GM20431 (cell line): ENCODE data around the gene MTFMT.

Experiments used
- in situ Hi-C: fragments of 300-500 bp; cut with MseI, MboI; formaldehyde crosslinking; loops from one replicate; pipeline ENCODE4 v1.15.0; 2020; ENCODE audit warnings: low sequenced_read_pairs; ENCODE audit not compliant: unreplicated experiment

MTFMT gene

GRCh38 chr15:64997745-64998375, 31.6 kb downstream of the MTFMT start:
- in situ Hi-C loops = no loop called here

GRCh38 chr15:64997066-64997465, 32.4 kb downstream of the MTFMT start:
- in situ Hi-C loops = no loop called here

- in situ Hi-C loops = no loop called here
Observed at GRCh38 chr15:64993290-64993689, 36.1 kb downstream of the MTFMT start.

GRCh38 chr15:64991536-64992135, 37.8 kb downstream of the MTFMT start:
- in situ Hi-C loops = no loop called here

GRCh38 chr15:64990168-64990470, 39.3 kb downstream of the MTFMT start:
- in situ Hi-C loops = no loop called here

GRCh38 chr15:64989416-64990167, 39.8 kb downstream of the MTFMT start, which contains the start of gene SPG21:
TSS of gene SPG21 (minus strand) at chr15:64989914. CDS start at chr15:64983569, 6,345 bp downstream.
- in situ Hi-C loops = no loop called here

- in situ Hi-C loops = no loop called here
Observed at GRCh38 chr15:64987136-64987535, 42.3 kb downstream of the MTFMT start.

- in situ Hi-C loops = no loop called here
Observed at GRCh38 chr15:64985366-64986033, 43.9 kb downstream of the MTFMT start.

- in situ Hi-C loops = no loop called here
Observed at GRCh38 chr15:64982472-64982871, 47.0 kb downstream of the MTFMT start.

- in situ Hi-C loops = no loop called here
Observed at GRCh38 chr15:64981812-64982431, 47.5 kb downstream of the MTFMT start.

GRCh38 chr15:64979252-64979710, 50.2 kb downstream of the MTFMT start:
- in situ Hi-C loops = no loop called here

- in situ Hi-C loops = no loop called here
Observed at GRCh38 chr15:64975390-64975789, 54.0 kb downstream of the MTFMT start.

- in situ Hi-C loops = no loop called here
Observed at GRCh38 chr15:64970698-64971097, 58.7 kb downstream of the MTFMT start.

- in situ Hi-C loops = no loop called here
Observed at GRCh38 chr15:64969401-64969800, 60.0 kb downstream of the MTFMT start.

- in situ Hi-C loops = no loop called here
Observed at GRCh38 chr15:64961013-64961412, 68.4 kb downstream of the MTFMT start.

- in situ Hi-C loops = no loop called here
Observed at GRCh38 chr15:64960153-64960552, 69.3 kb downstream of the MTFMT start.

- in situ Hi-C loops = no loop called here
Observed at GRCh38 chr15:64959128-64959527, 70.3 kb downstream of the MTFMT start.

- in situ Hi-C loops = no loop called here
Observed at GRCh38 chr15:64954395-64954794, 75.0 kb downstream of the MTFMT start.

GRCh38 chr15:64951777-64952418, 77.5 kb downstream of the MTFMT start:
- in situ Hi-C loops = no loop called here
